GM19395 (cell line): ENCODE data around the gene GZMM.

Experiments used
- ATAC-seq: cut with Tn5 transposase; IDR thresholded peaks from one replicate; pipeline ENCODE4 v1.9.1; 2021; ENCODE audit warnings: mild to moderate bottlenecking, moderate library complexity; ENCODE audit not compliant: unreplicated experiment

The GZMM gene

DNA sequence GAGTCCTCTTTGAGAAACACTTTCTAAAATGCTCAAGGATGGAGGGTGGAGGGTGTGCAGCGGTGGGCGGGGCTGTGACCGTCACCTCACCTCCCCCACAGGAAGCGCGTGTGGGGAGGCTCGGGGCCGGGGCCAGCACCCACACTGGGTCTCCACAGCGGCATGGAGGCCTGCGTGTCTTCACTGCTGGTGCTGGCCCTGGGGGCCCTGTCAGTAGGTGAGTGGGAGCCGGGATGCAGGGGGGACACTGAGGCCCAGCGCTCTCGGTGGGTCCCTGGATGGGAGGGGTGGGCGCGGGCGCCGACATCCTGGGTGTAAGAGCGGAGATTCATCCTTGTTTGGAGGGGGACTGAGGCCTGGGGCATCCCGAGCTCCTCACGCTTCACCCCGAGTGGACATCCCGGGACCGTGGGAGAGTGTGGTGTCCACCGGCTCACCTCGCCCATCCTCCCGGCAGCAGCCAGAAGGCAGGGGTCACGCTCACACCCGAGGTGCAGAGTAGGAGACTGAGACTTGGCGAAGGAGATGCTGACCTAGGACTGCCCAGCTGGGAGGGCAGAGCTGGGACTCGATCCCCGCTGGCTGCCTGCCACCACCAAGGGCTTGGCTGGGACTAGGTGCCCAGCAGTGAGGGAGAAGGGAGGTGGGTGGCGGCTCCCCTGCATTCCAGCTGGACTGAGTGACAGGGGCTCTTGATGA is at the start of gene GZMM:
Gene GZMM (plus strand): TSS at position 144 of the 699 bp plus-strand sequence. CDS start 19 bp downstream, at position 163.
- no peak for ATAC-seq

DNA sequence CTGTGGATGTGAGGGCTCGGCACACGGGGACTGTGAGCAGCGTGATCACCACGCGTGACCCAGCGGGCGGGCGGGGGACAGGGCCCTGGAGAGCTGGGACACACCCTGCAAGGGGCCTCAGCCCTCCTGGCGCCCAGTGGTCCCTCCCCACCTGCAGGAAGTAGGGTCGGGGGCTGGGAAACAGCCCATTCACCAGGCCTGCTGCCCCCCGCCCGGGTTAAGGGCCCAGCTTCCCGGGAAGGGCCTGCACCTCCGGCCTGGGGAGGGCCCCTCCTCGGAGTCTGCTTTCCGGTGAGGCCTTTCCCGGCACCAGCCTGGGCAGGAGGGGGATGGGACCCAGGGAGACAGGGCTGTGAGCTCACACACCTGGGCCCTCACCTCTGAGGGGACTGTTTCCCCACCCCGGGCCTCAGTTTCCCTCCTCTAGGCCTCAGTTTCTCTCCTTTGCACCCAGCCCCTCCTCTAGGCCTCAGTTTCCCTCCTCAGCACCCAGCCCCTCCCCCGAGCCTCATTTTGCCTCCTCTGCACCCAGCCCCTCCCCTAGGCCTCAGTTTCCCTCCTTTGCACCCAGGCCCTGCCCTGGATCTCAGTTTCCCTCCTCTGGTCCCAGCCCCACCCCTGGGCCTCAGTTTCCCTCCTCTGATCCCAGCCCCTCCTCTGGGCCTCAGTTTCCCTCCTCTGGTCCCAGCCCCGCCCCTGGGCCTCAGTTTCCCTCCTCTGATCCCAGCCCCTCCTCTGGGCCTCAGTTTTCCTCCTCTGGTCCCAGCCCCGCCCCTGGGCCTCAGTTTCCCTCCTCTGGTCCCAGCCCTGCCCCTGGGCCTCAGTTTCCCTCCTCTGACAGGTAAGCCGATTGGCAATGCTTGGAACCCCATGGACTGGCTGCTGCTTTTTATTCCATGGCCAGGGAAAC is 49.4 kb upstream of the GZMM start:
- ATAC-seq = no peak

DNA sequence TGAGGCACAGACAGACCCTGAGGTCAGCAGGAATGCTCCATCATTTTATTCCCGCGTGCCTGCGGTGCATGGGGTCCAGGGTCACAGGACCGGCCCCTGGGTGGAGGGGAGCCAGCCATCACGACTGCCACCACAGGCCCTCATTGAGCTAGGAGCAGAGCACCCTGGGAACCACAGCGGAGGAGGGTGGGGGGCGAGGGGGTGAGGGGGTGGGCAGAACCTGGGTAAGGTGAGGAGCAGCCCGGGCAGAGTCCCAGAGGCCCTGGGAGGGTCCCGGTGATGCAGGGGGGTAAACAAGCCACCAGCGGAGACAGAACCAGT is 48.8 kb upstream of the GZMM start:
- ATAC-seq = no peak

DNA sequence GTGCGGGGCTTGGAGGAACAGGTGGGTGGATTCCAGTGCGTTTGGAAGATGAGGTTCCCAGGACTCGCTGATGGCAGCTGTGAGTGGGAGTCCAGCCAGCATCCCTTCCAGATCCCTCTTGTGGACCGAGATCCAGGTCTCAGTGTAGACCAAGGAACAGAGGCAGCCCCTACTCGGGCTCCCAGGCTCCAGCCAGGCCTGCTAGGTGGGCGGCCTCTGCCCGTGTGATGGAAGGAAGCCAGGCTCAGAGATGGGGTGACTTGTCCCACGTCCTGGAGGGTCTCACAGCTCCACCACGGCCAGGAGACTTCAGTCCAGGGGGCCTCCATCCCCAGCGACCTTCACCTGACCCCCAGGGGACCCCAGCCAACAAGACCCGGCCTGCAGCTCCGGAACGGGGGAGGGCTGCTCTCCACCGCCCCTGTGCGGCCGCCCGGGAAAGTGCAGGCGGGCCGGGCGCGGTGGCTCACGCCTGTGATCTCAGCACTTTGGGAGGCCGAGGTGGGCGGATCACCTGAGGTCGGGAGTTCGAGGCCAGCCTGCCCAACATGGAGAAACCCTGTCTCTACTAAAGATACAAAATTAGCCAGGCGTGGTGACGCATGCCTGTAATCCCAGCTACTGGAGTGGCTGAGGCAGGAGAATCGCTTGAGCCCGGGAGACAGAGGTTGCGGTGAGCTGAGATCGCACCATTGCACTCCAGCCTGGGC is 48.3 kb upstream of the GZMM start:
- ATAC-seq = no peak

DNA sequence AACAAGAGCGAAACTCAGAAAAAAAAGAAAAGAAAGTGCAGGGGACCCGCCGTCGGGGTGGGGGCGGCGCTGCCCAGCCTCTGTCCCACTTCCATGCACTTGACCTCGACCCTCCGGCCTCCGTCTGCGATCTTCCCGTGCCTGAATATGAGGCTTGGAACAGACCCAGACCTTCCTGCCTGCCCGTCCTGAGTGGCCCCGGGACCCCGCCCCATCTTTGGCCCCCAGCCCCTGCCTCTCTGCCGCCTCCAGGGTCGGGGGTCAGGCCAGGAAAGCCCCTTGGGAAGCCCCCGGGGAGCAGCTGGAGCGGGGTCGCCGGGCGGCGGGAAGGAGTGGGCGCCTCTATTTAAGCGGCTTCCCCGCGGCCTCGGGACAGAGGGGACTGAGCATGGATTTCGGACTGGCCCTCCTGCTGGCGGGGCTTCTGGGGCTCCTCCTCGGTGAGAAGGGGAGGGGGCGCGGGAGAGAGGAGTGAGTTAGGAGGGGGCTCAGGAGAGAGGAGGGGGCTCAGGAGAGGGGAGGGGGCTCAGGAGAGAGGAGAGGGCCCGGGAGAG is 47.7 kb upstream of the GZMM start, which contains the start of gene MADCAM1:
Gene MADCAM1 (plus strand): TSS at position 375 of the 554 bp plus-strand sequence. CDS start 14 bp downstream, at position 389.
- ATAC-seq = no peak

GRCh38 chr19:496986-497385 is 46.9 kb upstream of the GZMM start:
- ATAC-seq = no peak

- ATAC-seq = no peak
Measured at GRCh38 chr19:497491-497868, 46.4 kb upstream of the GZMM start.

GRCh38 chr19:497869-498510 is 45.9 kb upstream of the GZMM start:
- no peak for ATAC-seq

DNA sequence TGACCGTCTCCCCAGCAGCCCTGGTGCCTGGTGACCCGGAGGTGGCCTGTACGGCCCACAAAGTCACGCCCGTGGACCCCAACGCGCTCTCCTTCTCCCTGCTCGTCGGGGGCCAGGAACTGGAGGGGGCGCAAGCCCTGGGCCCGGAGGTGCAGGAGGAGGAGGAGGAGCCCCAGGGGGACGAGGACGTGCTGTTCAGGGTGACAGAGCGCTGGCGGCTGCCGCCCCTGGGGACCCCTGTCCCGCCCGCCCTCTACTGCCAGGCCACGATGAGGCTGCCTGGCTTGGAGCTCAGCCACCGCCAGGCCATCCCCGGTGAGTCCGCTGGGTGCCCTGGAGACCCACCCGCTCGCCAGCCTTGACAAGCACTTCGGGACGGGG is 45.4 kb upstream of the GZMM start:
- no peak for ATAC-seq

DNA sequence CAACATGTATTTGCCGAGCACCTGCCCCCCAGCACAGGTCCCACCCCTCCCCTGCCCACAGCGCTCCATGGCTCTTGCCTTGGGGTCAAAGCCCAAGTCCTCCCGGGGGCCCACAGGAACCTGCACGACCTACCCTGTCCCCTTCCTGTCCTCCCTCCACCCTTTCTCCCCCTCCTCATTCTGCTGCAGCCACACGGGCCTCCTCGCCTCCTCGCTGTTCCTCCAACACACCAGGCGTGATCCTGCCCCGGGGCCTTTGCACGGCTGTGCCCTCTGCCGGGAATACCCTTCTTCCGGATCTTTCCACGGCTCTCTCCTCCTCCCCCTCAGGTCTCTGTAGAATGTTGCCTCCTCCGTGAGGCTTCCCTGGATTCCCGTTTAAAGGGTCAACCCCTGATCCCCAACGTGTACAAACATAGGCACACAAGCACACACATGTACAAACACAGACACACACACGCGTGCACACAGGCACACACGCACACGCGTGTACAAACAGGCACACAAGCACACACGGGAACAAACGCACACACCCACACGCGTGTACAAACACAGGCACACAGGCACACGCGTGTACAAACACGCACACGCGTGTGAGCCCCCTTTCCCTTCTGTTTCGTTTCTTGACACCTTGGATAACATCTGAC is 44.8 kb upstream of the GZMM start:
- ATAC-seq = no peak

DNA sequence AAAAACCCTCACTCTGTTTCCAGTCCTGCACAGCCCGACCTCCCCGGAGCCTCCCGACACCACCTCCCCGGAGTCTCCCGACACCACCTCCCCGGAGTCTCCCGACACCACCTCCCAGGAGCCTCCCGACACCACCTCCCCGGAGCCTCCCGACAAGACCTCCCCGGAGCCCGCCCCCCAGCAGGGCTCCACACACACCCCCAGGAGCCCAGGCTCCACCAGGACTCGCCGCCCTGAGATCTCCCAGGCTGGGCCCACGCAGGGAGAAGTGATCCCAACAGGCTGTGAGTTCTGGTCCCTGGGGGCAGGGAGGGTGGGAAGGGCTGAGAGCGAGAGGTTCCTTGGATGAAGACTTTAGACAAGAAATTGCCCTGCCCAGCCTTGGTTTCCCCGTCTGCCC is 42.2 kb upstream of the GZMM start:
- ATAC-seq = no peak

GRCh38 chr19:504616-505015 is 39.2 kb upstream of the GZMM start:
- ATAC-seq = no peak

- ATAC-seq = peak; percentile 80
Measured at GRCh38 chr19:506404-507285, 37.2 kb upstream of the GZMM start.

DNA sequence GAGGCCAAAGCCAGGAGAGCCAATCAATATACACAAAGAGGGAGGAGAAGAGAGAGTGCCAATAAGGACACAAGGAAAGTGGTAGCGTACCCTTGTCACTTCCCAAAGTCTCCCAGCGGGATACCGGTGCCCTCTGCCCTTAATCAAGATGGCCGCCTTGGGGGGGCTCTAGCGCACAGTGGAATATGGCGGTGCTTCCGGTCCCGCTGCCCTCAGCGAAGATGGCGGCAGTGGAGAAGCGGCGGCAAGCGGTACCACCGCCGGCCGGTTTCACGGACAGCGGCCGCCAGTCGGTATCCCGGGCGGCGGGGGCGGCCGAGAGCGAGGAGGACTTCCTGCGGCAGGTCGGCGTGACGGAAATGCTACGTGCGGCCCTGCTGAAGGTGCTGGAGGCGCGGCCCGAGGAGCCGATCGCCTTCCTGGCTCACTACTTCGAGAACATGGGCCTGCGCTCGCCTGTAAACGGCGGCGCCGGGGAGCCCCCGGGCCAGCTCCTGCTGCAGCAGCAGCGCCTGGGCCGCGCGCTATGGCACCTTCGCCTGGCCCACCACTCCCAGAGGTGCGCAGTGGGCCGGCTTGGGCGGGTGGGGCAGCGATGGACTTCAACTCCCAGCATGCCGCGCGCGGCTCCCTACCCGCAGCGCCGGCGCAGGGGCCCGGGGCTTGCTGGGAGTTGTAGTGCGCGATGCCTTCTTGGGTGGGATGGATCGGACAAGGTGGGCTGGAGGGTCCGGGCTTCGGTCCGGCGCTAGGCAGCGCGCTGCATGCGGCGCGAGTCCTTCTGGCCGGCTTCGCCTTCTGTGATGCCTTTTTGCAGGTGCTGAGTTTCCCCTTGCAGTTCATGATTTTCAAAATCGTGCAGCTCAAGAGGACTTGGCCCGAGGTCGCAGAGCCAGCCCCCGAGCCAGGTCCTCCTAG is 36.3 kb upstream of the GZMM start, which contains the start of gene TPGS1:
Gene TPGS1 (plus strand): TSS at position 212 of the 918 bp plus-strand sequence. CDS start 10 bp downstream, at position 222.
- peak; percentile 57 for ATAC-seq

DNA sequence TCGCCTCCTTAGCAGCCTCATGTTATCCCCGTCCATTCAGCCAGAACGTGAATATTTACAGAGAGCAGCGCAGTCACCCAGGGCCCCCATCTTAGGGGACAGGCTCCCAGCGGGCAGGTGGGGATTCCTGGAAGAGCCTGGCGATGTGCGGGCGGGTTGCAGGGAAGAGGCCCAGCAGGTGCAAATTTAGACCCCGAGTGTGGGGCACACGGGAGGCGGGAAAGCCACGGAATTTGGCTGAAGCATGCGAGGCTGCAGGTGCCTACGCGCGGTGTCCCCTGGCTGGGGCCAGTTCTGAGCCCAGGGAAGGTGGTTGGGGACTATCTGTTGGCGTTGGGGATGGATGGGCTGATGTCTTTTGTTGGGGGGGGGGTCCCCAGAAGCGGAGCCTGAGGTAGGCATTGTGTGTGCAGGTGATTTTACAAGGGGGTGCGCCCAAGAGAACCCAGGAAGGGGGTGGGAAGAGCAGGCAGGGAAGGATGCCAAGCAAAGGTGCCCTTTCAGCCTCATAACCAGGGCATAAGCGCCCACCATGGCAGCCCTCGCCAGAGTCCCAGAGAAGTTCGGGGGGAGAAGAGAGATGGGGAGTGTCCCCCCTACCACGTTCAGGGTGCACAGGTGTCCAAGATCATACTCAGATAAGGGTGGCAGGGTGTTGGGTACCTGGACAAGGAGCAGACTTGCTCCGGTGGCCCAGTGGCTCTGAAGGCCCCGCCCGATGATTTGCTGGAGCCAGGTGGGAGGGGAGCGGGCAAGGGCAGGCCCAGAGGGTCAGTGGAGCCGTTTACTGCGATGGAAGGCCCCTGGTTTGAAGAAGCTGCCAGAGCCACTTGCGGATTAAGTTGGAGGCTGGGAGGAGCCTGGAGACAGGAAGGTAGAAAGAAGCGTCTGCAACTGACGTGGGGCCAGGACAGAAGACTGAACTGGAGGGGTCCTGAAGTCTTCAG is 35.4 kb upstream of the GZMM start:
- ATAC-seq = no peak

- peak; percentile 28 for ATAC-seq
Measured at GRCh38 chr19:510606-511100, 33.2 kb upstream of the GZMM start.
